GM10266 (cell line): ENCODE data around the gene RBP5.

Experiments
- DNase-seq: peaks from one replicate; pipeline ENCODE4 v3.0.0; 2012; ENCODE audit errors: extremely low spot score
- CTCF ChIP-seq: IDR thresholded peaks from 2 replicates; pipeline ENCODE4 v1.5.1; 2012; ENCODE audit warnings: mild to moderate bottlenecking, low read depth; ENCODE audit not compliant: control insufficient read depth, insufficient read depth; ENCODE audit errors: missing control alignments

The RBP5 gene

GRCh38 chr12:7101047-7101693 is 27.5 kb downstream of the RBP5 start:
- TF ChIP-seq CTCF, result no peak
- no peak for DNase-seq

DNA sequence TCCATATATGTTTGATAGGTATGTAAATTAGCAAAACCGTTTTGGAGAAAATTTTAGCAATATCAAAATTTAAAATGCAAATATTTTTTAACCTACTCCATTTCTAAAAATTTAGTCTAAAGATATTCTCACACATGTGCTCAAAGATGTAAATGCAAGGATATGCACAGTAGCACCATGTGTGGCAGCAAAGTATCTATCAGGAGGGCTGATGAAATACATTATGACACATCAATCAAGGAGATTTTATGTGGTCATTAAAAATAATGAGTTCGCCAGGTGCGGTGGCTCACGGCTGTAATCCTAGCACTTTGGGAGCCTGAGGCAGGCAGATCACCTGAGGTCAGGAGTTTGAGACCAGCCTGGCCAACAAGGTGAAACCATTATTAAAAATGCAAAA is 28.4 kb downstream of the RBP5 start:
- TF ChIP-seq CTCF, result no peak
- DNase-seq, result no peak

DNA sequence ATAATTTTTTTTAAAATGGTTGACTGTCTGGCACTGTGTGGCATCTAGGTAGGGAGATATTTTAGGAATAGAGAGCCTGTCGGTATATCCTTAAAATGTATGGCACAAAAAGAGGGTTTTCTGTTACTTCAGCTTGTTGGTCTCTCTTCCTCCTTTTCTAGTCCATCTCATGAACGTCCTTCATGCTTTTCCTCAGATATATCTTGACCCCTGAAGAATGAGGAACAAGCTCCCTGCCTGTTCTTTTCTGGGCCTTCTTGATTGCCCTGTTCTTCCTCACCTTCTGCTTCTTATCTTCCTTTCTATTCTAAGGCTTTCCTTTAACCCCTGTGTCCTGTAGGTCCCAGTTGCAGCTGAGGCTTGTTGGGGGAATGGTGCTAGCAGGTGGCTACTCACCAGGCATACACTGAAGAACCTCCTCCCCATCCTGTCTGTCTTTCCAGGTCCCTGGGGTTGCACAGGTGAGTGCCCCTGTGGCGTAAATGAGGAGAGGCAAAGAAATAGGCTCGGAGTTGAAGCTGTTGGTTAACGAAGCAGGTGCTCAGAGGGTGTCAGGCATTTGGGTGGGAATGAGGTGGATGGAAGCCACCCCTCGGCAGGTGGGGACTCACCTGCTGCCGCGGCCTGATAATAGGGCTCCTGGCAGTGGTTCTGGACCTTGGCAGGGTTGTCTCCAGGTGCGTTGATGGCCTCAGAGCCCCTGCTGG is 29.2 kb downstream of the RBP5 start:
- TF ChIP-seq CTCF, result no peak
- no peak for DNase-seq

DNA sequence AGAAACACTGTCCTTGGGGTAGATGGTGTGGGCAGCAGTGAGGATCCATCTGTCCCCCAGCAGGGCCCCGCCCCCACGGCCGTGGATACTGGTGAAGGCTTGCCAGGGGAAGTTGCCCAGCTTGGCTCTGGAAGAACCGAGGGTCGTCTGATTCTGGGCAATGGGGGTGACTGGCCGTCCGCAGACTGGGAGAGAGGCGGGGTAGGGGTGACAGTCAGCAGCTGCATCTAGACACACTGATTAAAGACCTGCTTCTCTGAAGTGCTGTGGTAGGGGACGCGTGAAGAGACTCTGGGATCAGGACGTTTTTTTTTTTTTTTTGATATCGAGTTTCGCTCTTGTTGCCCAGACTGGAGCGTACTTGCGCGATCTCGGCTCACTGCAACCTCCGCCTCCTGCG is 31.7 kb downstream of the RBP5 start:
- no peak for DNase-seq
- TF ChIP-seq CTCF, result no peak

GRCh38 chr12:7096006-7096932 is 32.4 kb downstream of the RBP5 start:
- DNase-seq, result no peak
- TF ChIP-seq CTCF, result no peak

- no peak for DNase-seq
- TF ChIP-seq CTCF, result no peak
Measured at GRCh38 chr12:7093892-7094291, 34.8 kb downstream of the RBP5 start.

DNA sequence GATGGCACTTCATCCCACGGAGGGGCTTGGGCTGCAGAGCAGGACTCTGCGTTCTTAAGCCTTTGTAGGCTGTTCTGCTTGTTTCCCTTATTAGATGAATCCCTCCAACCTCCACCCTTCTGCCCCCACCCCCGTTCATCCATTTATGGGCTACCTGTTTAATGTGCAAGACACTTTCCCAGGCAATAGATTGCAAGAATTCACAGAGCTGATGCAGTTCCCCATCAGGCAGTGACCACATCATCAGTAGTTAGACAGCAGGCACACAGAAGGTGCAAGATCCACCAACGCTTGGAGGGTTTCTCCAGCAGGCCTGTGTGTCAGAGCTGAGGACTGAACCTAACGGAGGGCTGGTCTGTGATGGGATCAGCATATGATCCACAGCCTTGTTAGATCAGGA is 35.2 kb downstream of the RBP5 start:
- no peak for DNase-seq
- TF ChIP-seq CTCF, result no peak
